NCI-H1930 (cell line): ENCODE measurements around the gene SENP1.
A peak's percentile ranks its signal among the peaks of the same experiment; 100 is the strongest.
"Not testable (repeated sequence)": the region's sequence is repeated elsewhere in the genome, so short reads cannot be mapped to it uniquely, and the experiment has no call there.

ENCODE experiments used
- DNase-seq, 2 experiments: peaks; one replicate each; lab custom pipeline; 2025; lab: John Stamatoyannopoulos, UW

SENP1 gene

GRCh38 chr12:48105867-48106680 is at the start of gene SENP1:
Gene SENP1, minus strand, starts transcription at chr12:48106079. Its CDS starts 4,607 bp downstream, at chr12:48101472.
- DNase-seq = peak; percentile 72 to 78

- DNase-seq = no peak
Measured at GRCh38 chr12:48151103-48151771, 45.4 kb upstream of the SENP1 start.

GRCh38 chr12:48145981-48146380 is 40.1 kb upstream of the SENP1 start:
- DNase-seq = no peak

GRCh38 chr12:48143898-48144297 is 38.0 kb upstream of the SENP1 start:
- DNase-seq = no peak

GRCh38 chr12:48142818-48143674 is 37.2 kb upstream of the SENP1 start:
- DNase-seq = no peak

GRCh38 chr12:48135027-48135426 is 29.1 kb upstream of the SENP1 start:
- no peak for DNase-seq

GRCh38 chr12:48132826-48133225 is 26.9 kb upstream of the SENP1 start:
- no peak for DNase-seq

- no peak for DNase-seq
Measured at GRCh38 chr12:48131517-48131916, 25.6 kb upstream of the SENP1 start.

GRCh38 chr12:48129376-48129775 is 23.5 kb upstream of the SENP1 start:
- no peak for DNase-seq

GRCh38 chr12:48128800-48129199 is 22.9 kb upstream of the SENP1 start:
- no peak for DNase-seq

GRCh38 chr12:48126953-48127630 is 21.2 kb upstream of the SENP1 start:
- no peak for DNase-seq

GRCh38 chr12:48125985-48126384 is 20.1 kb upstream of the SENP1 start:
- DNase-seq = no peak

- DNase-seq = not testable (repeated sequence)
Measured at GRCh38 chr12:48125542-48125941, 19.7 kb upstream of the SENP1 start.

GRCh38 chr12:48123169-48123568 is 17.3 kb upstream of the SENP1 start:
- DNase-seq = no peak

GRCh38 chr12:48122065-48122834 is 16.4 kb upstream of the SENP1 start:
- DNase-seq = no peak

GRCh38 chr12:48121522-48121921 is 15.6 kb upstream of the SENP1 start:
- DNase-seq = no peak

- DNase-seq = no peak
Measured at GRCh38 chr12:48119834-48120195, 13.9 kb upstream of the SENP1 start.

- DNase-seq = peak; percentile 67 to 74
Measured at GRCh38 chr12:48119078-48119833, 13.4 kb upstream of the SENP1 start, which contains the start of gene PFKM. Gene PFKM, plus strand, starts transcription at chr12:48119364. Its CDS starts 3,411 bp downstream, at chr12:48122775.

- no peak for DNase-seq
Measured at GRCh38 chr12:48118284-48118871, 12.5 kb upstream of the SENP1 start.

- no peak for DNase-seq
Measured at GRCh38 chr12:48115957-48116356, 10.1 kb upstream of the SENP1 start.
